ENCODE measurements around the gene KIAA1755.
A peak's percentile ranks its signal among the peaks of the same experiment; 100 is the strongest.

Gene KIAA1755

GRCh38 chr20:38203981-38204357 lies 56.6 kb downstream of the KIAA1755 start:
- no peak for DNase-seq (ENCODE audit: low spot score)

DNA sequence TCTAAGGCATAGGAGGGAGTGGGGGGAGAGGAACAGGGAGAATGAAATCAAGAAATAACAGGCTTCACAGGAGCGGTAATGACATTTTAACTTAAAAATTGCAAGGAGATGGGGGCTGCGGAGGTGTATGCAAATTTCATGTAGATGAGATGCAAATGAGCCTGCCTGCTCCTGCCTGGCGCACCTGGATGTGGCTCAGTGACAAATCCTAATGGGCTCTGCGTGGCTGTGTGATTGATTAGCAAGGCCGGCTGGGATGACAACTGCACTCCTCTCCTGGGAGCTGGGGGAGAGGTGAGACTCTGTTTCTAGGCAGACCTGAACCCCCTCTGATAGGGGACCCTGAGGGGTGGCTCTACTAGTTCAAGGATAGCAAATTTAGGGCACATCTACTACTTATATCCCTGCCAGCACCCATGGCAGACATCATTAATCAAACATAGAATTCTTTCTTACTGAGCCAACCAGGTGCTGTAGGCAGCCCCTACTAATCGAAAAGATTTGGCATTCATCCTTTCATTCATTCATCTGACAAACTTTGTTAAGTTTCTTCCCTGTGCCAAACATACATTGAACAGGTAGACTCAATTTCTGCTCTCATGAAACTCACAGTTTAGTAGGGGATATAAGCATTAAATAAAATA lies 57.1 kb downstream of the KIAA1755 start:
- no peak for DNase-seq (ENCODE audit: low spot score)

- DNase-seq (ENCODE audit: low spot score), result no peak
Observed at GRCh38 chr20:38202982-38203293, 57.6 kb downstream of the KIAA1755 start.

DNA sequence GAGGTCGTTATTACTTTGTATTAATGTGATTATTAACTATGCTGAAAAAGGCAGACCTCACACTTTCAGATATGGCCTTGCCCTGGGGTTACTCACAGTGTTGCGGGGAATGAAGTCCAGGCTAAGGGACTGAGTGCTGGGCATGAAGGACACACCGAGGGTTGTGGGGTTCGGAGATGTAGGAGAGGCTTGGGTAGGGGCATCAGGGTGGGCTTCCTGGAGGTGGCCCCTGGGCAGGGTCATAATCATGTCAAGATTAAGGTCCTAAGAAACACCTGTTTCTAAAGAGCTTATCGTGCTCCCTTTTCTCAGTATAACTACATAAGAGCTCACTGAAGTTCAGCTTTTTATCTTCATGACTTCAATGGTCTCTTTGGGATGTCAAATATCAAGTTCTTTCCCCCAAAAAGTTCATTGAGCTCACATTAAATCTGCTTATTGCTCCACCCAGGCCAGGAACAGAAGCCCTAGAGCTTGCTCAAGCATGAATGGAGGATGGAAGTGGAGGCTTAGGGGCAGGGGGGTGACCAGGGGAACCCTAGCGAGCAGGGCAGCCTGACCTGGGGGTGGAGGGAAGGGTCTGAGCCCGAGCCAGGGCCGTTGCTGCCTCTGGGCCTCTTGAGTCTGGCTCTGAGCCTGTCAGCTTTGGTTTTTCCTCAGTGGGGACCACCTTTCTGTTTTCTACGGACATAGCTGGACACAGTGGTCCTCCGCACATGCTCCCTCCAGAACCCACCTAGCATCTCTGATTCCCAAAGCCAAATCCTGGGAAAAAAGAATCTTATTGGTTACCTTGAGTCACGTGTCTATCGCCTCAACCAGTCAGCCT lies 58.2 kb downstream of the KIAA1755 start:
- DNase-seq (ENCODE audit: low spot score), result no peak

DNA sequence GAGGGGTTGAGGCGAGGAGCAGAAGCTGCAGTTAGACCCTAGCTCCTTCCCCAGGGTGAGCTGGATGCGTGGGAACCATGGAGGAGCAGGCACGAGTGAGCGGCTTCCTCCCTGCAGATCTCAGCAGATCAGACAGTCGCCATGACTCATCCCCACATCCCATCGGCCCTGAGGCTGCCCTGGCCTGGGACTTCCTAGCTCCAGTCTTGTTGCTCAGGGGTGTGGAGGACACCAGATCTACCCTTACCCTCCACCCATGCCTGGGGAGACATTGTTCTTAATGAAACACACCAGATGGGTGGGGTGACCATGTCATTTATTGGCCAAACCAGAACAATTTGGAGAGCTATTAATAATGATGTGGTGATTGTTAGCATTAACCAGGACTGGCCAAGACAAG lies 59.2 kb downstream of the KIAA1755 start:
- DNase-seq (ENCODE audit: low spot score), result peak; percentile 79

DNA sequence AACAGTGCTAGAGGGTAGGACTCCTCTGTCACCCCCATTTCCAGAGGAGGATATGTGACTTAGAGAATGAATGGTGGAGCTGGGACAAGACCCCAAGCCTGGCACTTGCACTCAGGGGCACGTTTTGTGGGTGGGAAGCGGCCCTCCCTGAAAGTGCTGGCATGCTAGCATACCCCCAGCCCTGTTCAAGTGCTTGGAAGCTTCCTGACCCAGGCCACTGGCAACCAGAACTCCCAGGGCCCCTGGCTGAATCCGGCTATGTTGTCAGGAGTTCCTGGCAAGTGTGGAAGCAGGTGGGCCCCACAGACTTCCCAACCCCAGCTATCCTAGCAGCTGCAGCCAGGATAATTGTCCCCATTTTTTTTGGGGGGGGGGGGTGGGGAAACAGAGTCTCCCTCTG lies 59.9 kb downstream of the KIAA1755 start:
- no peak for DNase-seq (ENCODE audit: low spot score)

GRCh38 chr20:38199501-38200390 lies 60.8 kb downstream of the KIAA1755 start:
- no peak for DNase-seq (ENCODE audit: low spot score)

DNA sequence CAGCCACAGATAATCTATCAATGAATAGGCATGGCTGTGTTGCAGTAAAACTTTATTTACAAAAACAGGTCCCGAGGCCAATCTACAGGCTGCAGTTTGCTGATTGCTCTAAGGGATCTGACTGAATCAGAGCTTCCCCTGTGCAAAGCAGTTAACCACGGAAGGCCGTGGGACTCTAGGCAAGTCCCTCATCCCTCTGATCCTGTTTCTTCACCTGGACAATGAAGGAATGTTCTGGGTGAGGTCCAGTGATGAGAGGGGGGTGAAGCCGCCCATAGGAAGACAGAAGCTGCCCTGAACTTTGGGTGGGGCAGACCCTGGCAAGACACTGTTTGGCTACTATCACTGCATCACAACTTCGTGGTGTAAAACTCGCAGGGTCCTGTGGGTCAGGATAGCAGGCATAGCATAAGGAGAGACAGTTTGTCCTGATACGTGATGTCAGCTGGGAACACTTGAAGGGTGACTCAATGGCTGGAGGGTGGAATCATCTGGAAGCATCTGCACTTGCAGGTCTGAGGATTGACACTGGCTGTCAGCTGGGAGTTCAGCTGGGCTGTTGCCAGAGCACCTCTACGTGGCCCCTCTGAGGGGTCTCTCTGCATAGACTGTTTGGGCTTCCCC lies 62.2 kb downstream of the KIAA1755 start:
- no peak for DNase-seq (ENCODE audit: low spot score)

GRCh38 chr20:38197619-38198018 lies 62.9 kb downstream of the KIAA1755 start:
- no peak for DNase-seq (ENCODE audit: low spot score)

- DNase-seq (ENCODE audit: low spot score), result no peak
Observed at GRCh38 chr20:38197217-38197616, 63.3 kb downstream of the KIAA1755 start.

DNA sequence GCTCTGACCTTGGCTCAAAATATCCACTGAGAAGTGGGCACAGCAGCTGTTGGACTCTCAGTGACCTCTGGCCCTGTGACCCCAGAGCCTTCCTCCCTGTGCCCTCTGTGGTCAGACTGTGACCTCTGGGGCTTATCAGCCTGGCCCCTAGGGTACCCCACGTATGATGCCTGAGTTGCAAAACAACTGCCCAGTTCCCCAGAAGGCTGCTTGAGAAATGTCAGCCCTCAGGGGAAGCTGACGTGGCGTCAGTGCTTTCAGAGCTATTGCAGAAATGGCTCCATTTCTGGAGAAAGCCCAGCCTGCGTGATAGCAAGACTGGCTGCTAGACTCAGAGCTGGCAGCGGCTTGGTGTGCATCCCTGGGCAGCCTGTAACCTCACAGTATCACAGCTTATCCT lies 63.9 kb downstream of the KIAA1755 start:
- no peak for DNase-seq (ENCODE audit: low spot score)

- DNase-seq (ENCODE audit: low spot score), result no peak
Observed at GRCh38 chr20:38196076-38196475, 64.5 kb downstream of the KIAA1755 start.

GRCh38 chr20:38195521-38195920 lies 65.0 kb downstream of the KIAA1755 start:
- DNase-seq (ENCODE audit: low spot score), result no peak

DNA sequence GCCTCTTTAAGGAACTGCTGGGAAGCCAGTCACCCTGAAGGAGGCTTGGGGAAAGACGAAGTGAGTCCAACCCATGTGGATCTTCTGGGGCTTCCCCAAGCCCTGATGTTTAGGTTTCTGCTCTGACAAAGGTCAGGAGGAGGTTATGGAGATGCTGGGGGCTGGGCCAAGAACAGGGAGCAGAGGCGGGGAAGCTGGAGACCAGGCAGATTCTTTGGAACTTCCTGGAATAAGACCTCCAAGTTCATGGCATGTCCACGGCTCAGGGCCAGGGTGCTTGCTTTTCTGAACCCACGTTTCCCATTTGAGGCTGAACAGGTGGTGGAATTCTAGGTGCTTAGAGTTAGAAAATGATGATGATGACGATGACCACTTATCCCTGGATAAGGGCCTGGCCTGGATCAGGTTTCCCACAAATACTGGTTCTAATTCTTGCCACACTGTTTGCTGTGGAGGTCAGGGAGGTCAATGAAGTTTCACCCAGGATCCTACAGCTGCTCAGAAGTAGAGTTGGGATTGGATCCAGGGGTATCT lies 65.5 kb downstream of the KIAA1755 start:
- DNase-seq (ENCODE audit: low spot score), result no peak

GRCh38 chr20:38193586-38194105 lies 66.9 kb downstream of the KIAA1755 start:
- DNase-seq (ENCODE audit: low spot score), result no peak

- no peak for DNase-seq (ENCODE audit: low spot score)
Observed at GRCh38 chr20:38192323-38192885, 68.1 kb downstream of the KIAA1755 start.

- DNase-seq (ENCODE audit: low spot score), result no peak
Observed at GRCh38 chr20:38191654-38192053, 68.9 kb downstream of the KIAA1755 start.

GRCh38 chr20:38190936-38191371 lies 69.6 kb downstream of the KIAA1755 start:
- DNase-seq (ENCODE audit: low spot score), result no peak

- no peak for DNase-seq (ENCODE audit: low spot score)
Observed at GRCh38 chr20:38190166-38190565, 70.4 kb downstream of the KIAA1755 start.

- DNase-seq (ENCODE audit: low spot score), result no peak
Observed at GRCh38 chr20:38187517-38187916, 73.0 kb downstream of the KIAA1755 start.

DNA sequence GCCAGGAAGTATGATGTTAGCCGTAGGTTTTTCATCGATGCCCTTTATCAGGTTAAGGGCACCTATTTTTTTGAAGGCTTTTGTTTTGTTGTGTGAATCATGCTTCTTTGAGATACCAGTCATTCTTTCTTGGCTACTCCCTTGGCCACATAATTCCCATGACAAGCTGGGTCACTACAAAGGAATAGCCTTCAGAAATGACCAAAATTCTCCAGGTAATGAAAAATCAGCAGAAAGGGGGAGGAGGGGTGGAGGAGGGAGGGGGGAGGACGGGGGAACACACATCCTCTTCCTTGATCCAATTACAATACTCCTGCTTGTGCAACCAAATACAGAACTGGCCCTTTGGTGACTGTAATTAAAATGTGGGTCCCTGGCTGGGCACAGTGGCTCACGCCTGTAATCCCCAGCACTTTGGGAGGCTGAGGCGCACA lies 73.7 kb downstream of the KIAA1755 start:
- DNase-seq (ENCODE audit: low spot score), result no peak

Data from COLO829 (cell line).